GM13977 (cell line): ENCODE data around the gene HSD11B1L.
"Not testable (repeated sequence)": the region's sequence is repeated elsewhere in the genome, so short reads cannot be mapped to it uniquely, and the experiment has no call there.

ENCODE experiments used
- DNase-seq: peaks from one replicate; pipeline ENCODE4 v3.0.0; 2012; ENCODE audit warnings: low spot score
- in situ Hi-C: fragments of 300-500 bp; cut with MboI; formaldehyde crosslinking; loops from one replicate; pipeline ENCODE4 v1.12.0; 2022; ENCODE audit warnings: low sequenced_read_pairs, low pct_unique_long_range_greater_than_20kb, mixed read lengths, inconsistent platforms; ENCODE audit not compliant: unreplicated experiment
- TF ChIP-seq, protein P1 (sequence below): IDR thresholded peaks from 2 replicates; pipeline ENCODE4 v1.5.1; 2012; ENCODE audit warnings: mild to moderate bottlenecking, control low read depth; ENCODE audit not compliant: insufficient read depth; ENCODE audit errors: extremely low read depth, missing control alignments

HSD11B1L gene

DNA sequence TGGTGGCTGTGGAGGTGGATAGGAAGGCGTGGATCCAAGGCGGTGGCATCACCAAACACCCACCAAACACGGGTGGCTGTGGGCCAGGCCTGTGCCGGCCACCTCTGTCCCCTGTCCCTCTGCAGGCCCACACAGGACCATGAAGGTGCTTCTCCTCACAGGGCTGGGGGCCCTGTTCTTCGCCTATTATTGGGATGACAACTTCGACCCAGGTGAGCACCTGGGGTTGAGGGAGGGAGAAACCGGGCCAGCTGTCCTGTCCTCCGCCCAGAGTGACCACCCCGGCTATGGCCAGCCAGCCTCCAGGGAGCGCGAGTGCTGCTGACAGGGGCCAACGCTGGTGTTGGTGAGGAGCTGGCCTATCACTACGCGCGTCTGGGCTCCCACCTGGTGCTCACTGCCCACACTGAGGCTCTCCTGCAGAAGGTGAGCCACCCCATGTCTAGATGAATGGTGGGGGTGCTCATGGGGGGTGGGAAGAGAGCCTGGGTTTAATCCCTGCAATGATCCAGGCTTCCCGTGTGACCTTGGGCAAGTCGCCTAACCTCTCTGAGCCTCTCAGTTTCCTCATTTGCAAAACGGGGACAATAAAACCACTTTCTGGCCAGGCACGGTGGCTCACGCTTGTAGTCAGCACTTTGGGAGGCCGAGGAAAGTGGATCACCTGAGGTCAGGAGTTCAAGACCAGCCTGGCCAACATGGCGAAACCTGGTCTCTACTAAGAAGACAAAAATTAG lies 4.0 kb downstream of the HSD11B1L start:
- in situ Hi-C loops, result no loop called here
- TF ChIP-seq, protein P1, sequence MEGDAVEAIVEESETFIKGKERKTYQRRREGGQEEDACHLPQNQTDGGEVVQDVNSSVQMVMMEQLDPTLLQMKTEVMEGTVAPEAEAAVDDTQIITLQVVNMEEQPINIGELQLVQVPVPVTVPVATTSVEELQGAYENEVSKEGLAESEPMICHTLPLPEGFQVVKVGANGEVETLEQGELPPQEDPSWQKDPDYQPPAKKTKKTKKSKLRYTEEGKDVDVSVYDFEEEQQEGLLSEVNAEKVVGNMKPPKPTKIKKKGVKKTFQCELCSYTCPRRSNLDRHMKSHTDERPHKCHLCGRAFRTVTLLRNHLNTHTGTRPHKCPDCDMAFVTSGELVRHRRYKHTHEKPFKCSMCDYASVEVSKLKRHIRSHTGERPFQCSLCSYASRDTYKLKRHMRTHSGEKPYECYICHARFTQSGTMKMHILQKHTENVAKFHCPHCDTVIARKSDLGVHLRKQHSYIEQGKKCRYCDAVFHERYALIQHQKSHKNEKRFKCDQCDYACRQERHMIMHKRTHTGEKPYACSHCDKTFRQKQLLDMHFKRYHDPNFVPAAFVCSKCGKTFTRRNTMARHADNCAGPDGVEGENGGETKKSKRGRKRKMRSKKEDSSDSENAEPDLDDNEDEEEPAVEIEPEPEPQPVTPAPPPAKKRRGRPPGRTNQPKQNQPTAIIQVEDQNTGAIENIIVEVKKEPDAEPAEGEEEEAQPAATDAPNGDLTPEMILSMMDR, result no peak
- DNase-seq, result no peak

DNA sequence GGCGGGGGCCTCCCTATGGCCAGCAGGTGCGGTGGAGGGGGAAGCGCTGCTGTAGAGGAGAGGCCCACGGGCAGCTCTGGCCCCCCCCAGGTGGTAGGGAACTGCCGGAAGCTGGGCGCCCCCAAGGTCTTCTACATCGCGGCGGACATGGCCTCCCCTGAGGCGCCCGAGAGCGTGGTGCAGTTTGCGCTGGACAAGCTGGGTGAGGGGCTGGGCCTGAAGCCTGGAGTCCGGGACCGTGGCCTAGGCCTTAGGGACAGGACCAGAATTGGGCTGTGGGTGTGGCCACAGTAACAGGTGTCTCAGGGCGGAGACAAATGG lies 5.5 kb downstream of the HSD11B1L start:
- no peak for DNase-seq
- in situ Hi-C loops, result no loop called here
- TF ChIP-seq, protein P1, result no peak

DNA sequence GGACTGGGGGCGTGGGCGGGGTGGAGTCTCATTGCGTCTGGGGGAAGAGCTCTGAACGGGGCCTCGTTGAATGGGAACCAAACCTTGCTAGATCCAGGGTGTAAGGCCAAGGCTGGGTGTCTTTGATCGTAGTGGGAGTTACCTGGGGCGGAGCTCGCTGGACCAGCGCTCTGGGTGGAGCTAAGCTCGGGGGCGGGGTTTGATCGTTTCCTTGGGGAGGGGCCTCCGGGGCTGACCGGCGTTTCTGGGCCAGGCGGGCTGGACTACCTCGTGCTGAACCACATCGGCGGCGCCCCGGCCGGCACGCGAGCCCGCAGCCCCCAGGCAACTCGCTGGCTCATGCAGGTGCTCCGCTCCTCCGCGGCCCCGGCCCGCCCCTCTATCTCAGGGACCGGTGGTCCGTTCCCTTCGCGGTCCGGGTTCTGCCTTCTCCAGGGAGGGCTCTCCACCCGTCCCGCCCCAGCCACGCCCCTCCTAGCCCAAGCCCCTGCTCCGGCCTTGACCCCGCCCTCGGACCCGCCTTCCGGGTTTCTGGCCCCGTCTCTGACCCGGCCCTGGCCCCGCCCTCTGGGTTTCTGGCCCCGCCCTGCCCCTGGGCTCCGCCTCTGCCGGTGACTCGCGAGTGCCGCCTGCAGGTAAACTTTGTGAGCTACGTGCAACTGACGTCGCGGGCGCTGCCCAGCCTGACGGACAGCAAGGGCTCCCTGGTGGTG lies 6.0 kb downstream of the HSD11B1L start:
- in situ Hi-C loops, result no loop called here
- TF ChIP-seq, protein P1, result peak; percentile 89
- DNase-seq, result peak; percentile 100

DNA sequence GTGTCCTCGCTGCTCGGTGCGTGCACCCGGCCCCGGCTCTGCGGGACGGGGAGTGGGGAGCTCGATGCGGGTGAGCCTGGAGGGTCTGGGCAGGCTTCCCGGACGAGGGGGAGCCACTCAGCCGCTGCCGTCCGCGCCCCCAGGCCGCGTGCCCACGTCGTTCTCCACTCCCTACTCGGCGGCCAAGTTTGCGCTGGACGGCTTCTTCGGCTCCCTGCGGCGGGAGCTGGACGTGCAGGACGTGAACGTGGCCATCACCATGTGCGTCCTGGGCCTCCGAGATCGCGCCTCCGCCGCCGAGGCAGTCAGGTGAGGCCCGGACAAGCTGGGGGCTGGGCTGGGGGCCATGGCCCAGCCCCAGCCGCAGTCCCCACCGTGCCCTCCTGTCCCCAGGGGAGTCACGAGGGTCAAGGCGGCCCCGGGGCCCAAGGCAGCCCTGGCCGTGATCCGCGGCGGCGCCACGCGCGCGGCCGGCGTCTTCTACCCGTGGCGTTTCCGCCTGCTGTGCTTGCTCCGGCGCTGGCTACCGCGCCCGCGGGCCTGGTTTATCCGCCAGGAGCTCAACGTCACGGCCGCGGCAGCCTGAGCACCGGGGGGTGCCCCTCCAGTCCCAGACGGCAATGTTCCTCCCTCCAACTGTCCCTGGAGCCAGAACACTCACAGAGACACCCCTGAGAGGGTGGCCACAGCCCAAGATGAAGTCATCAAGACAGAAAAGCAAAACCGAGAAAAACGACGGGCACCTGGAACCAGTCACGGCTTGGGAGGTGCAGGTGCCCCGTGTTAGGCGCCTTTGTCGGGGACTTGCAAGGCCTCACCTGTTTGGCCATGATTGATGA lies 6.8 kb downstream of the HSD11B1L start:
- in situ Hi-C loops, result no loop called here
- TF ChIP-seq, protein P1, result no peak
- DNase-seq, result no peak

DNA sequence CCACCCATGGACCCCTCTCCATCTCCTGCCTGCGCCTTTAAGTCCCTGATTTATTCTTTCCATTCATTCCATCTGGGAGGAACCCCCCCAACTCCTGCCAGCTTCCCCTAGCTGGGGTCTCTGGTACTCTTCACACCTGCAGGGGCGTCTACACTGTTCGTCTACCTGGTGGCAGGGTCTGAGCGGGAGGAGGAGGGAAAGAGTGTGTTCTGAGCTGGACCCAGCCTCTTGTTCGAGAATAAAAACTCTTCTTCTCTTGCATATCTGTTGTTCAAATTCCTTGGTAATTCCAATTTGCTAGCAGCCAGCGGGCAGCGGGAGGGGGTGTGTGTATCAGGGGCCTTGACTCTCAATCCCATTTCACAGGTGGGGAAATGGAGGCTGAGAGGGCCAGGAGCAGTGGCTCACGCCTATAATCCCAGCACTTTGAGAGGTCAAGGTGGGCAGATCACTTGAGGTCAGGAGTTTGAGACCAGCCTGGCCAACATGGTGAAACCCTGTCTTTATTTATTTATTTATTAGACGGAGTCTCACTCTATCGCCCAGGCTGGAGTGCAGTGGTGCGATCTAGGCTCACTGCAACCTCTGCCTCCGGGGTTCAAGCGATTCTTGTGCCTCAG lies 7.5 kb downstream of the HSD11B1L start:
- in situ Hi-C loops, DNase-seq: not testable (repeated sequence)

DNA sequence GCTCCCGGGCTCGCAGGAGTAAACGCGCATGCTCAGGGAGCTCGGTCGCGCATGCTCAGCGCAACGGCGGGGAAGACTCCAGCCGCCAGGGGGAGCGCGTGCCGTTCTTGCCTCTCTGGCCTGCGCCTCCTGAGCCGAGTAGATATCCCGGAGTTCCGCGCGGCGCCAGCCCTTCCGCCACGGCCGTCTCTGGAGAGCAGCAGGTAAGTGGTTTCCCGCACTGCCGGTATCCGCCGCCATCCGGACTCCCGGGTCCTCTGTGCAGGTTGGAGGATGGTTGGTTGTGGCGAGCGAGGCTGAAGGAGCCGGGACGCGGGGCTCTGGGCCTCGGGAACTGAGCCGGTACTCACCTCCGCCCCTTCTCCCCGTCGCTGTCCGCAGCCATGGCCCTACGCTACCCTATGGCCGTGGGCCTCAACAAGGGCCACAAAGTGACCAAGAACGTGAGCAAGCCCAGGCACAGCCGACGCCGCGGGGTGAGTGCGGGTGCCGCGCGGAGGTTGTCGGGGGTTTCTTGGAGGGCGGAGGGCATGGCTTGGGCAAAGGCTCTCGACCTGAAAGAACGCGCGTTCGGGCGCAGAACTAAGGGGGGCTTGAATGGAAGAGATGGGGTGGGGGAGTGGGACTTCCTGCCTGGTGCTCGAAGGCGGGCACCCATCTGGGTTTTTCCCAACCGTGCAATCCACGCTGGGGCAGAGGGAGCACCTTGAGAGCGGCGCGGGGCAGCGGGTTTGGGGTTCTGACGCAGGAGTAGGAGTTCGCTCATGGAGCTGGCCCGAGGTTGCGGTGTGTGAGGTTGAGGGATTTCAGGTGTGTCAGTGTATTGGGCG lies 9.5 kb downstream of the HSD11B1L start, which contains the start of gene RPL36:
TSS of gene RPL36 (plus strand) at position 171 of the 830 bp plus-strand sequence. CDS start at position 384, 213 bp downstream.
- DNase-seq, result peak; percentile 98
- in situ Hi-C loops, result no loop called here

More for the DNA sequence above, 9.5 kb downstream of the HSD11B1L start, which contains the start of gene RPL36:
- TF ChIP-seq, protein P1, result peak; percentile 99
